Mucosa of rectum (tissue), 2 donors: ENCODE data around the gene PHLDA1.

Experiments used
- H3K27ac ChIP-seq, 2 donors: one replicate each; pipeline ENCODE4 v1.7.0; 2013; ENCODE audit warnings: inconsistent platforms in 2 of 2, low read depth in 2 of 2, low read length in 2 of 2
- H3K27me3 ChIP-seq, 2 donors: one replicate each; pipeline ENCODE4 v1.7.0; 2013; ENCODE audit warnings: low read length in 2 of 2; ENCODE audit not compliant: control insufficient read depth in 2 of 2, insufficient read depth in 2 of 2
- H3K36me3 ChIP-seq, 2 donors: one replicate each; pipeline ENCODE4 v1.7.0; 2013; ENCODE audit warnings: low read length in 2 of 2; ENCODE audit not compliant: control insufficient read depth in 2 of 2, insufficient read depth in 2 of 2
- H3K4me1 ChIP-seq, 2 donors: one replicate each; pipeline ENCODE4 v1.7.0; 2013; ENCODE audit warnings: low read length in 2 of 2, mild to moderate bottlenecking in 1 of 2; ENCODE audit not compliant: control insufficient read depth in 2 of 2, insufficient read depth in 2 of 2
- H3K4me3 ChIP-seq, 2 donors: one replicate each; pipeline ENCODE4 v1.7.0; 2013; ENCODE audit warnings: low read length in 2 of 2
- H3K9ac ChIP-seq, 2 donors: one replicate each; pipeline ENCODE4 v1.7.0; 2013; ENCODE audit warnings: low read length in 2 of 2, low read depth in 1 of 2, mild to moderate bottlenecking in 1 of 2
- H3K9me3 ChIP-seq, 2 donors: one replicate each; pipeline ENCODE4 v1.7.0; 2013; ENCODE audit warnings: low read length in 2 of 2; ENCODE audit not compliant: control insufficient read depth in 2 of 2
- donor health status: healthy.
- donor health status: Normal muscosa, but diverticular disease.

Gene PHLDA1

GRCh38 chr12:76028571-76029277 is 2.9 kb downstream of the PHLDA1 start:
- Histone ChIP-seq H3K9ac (peak overlapping the region; percentile 18 to 39), H3K4me1 (peaks cover 11 to 14% of the 10 kb centered on the region in 2 donors), H3K9me3 (no peaks in the 10 kb centered on the region), H3K27me3 (peaks cover 3 to 6% of the 10 kb centered on the region in 2 donors), H3K4me3 (peak overlapping the region; percentile 83 to 89), H3K27ac (peak overlapping the region; percentile 35 to 50), H3K36me3 (no peaks in the 10 kb centered on the region)

- no peak overlapping the region for H3K27ac ChIP-seq
- H3K9me3 ChIP-seq = no peaks in the 10 kb centered on the region
These were observed 4.9 kb downstream of the PHLDA1 start for GRCh38 chr12:76026643-76027063.

GRCh38 chr12:76025601-76026575 is 5.7 kb downstream of the PHLDA1 start:
- no peaks in the 10 kb centered on the region for H3K9me3 ChIP-seq
- H3K27me3 ChIP-seq = peaks cover 3 to 6% of the 10 kb centered on the region in 2 donors
- H3K27ac ChIP-seq = peak overlapping the region; percentile 9 to 13
- no peaks in the 10 kb centered on the region for H3K36me3 ChIP-seq
- no peak overlapping the region for H3K4me3 ChIP-seq
- peaks cover 7% of the 10 kb centered on the region in 2 donors for H3K4me1 ChIP-seq
- no peak overlapping the region for H3K9ac ChIP-seq

More at GRCh38 chr12:76026643-76027063, 4.9 kb downstream of the PHLDA1 start:
- Histone ChIP-seq H3K9ac (no peak overlapping the region), H3K4me3 (no peak overlapping the region), H3K36me3 (no peaks in the 10 kb centered on the region), H3K27me3 (peaks cover 3 to 6% of the 10 kb centered on the region in 2 donors), H3K4me1 (peaks cover 7 to 9% of the 10 kb centered on the region in 2 donors)

- H3K4me1 ChIP-seq = peaks cover 4% of the 10 kb centered on the region in 2 donors
- no peaks in the 10 kb centered on the region for H3K9me3 ChIP-seq
- no peaks in the 10 kb centered on the region for H3K36me3 ChIP-seq
- H3K27me3 ChIP-seq = peaks cover under 1 to 6% of the 10 kb centered on the region in 2 donors
- H3K27ac ChIP-seq = no peak overlapping the region
- no peak overlapping the region for H3K9ac ChIP-seq
- H3K4me3 ChIP-seq = no peak overlapping the region
These were observed 6.5 kb downstream of the PHLDA1 start for GRCh38 chr12:76024942-76025600.

- Histone ChIP-seq H3K4me3 (no peak overlapping the region), H3K36me3 (no peaks in the 10 kb centered on the region), H3K27me3 (peaks cover 0 to 6% of the 10 kb centered on the region in 2 donors), H3K27ac (no peak overlapping the region), H3K4me1 (peaks cover 0 to 3% of the 10 kb centered on the region in 2 donors), H3K9ac (no peak overlapping the region), H3K9me3 (no peaks in the 10 kb centered on the region)
These were observed 7.3 kb downstream of the PHLDA1 start for GRCh38 chr12:76024102-76024781.

- H3K4me3 ChIP-seq = no peak overlapping the region
- no peaks in the 10 kb centered on the region for H3K9me3 ChIP-seq
- peaks cover 0 to 3% of the 10 kb centered on the region in 2 donors for H3K4me1 ChIP-seq
- no peaks in the 10 kb centered on the region for H3K27me3 ChIP-seq
- no peak overlapping the region for H3K9ac ChIP-seq
- no peaks in the 10 kb centered on the region for H3K36me3 ChIP-seq
- H3K27ac ChIP-seq = no peak overlapping the region
These were observed 8.4 kb downstream of the PHLDA1 start for GRCh38 chr12:76023069-76023690.

GRCh38 chr12:76022506-76022905 is 9.1 kb downstream of the PHLDA1 start:
- Histone ChIP-seq H3K27ac (no peak overlapping the region), H3K4me3 (no peak overlapping the region), H3K36me3 (no peaks in the 10 kb centered on the region), H3K9ac (no peak overlapping the region), H3K4me1 (peaks cover 0 to 3% of the 10 kb centered on the region in 2 donors), H3K27me3 (no peaks in the 10 kb centered on the region), H3K9me3 (no peaks in the 10 kb centered on the region)

- Histone ChIP-seq H3K4me1 (peaks cover 0 to 3% of the 10 kb centered on the region in 2 donors), H3K9ac (no peak overlapping the region), H3K27ac (peak overlapping the region; percentile 30 to 79), H3K27me3 (no peaks in the 10 kb centered on the region), H3K36me3 (no peaks in the 10 kb centered on the region), H3K4me3 (peak overlapping the region in 1 of 2 donors; percentile 32), H3K9me3 (no peaks in the 10 kb centered on the region)
These were observed 10.6 kb downstream of the PHLDA1 start for GRCh38 chr12:76020731-76021672.
